Astrocyte (in vitro differentiated cells and primary cell): ENCODE results near the gene ALPP. TPM values are rescaled to one million over a fixed set of nuclear protein-coding genes. Genes with fewer than 3 reads are reported as not detected.
A peak's percentile ranks its signal among the peaks of the same experiment; 100 is the strongest.
"Not testable (repeated sequence)": the region's sequence is repeated elsewhere in the genome, so short reads cannot be mapped to it uniquely, and the experiment has no call there.

Experiments used
- DNase-seq: peaks from one replicate; pipeline ENCODE4 v3.0.0-alpha.2; 2010; ENCODE audit warnings: low read depth
- FAIRE-seq: peaks from 2 replicates; lab custom pipeline; 2011; peaks lifted over from hg19 to GRCh38; lab: Jason Lieb, UNC
- H2AFZ ChIP-seq: 2 replicates; pipeline ENCODE4 v1.6.0; 2012; ENCODE audit warnings: low read depth, low read length, inconsistent platforms
- H3K27ac ChIP-seq: 2 replicates; pipeline ENCODE4 v1.5.1; 2011; ENCODE audit warnings: low read depth, low read length, inconsistent platforms
- H3K27me3 ChIP-seq: 2 replicates; pipeline ENCODE4 v1.6.0; 2011; ENCODE audit warnings: low read length, inconsistent platforms; ENCODE audit not compliant: insufficient read depth
- H3K36me3 ChIP-seq: 2 replicates; pipeline ENCODE4 v1.5.1; 2011; ENCODE audit warnings: low read length, inconsistent platforms; ENCODE audit not compliant: insufficient read depth
- H3K4me1 ChIP-seq: 2 replicates; pipeline ENCODE4 v1.5.1; 2011; ENCODE audit warnings: low read length, inconsistent platforms; ENCODE audit not compliant: insufficient read depth
- H3K4me2 ChIP-seq: 2 replicates; pipeline ENCODE4 v1.6.0; 2012; ENCODE audit warnings: low read length, inconsistent platforms
- H3K4me3 ChIP-seq: 2 replicates; pipeline ENCODE4 v1.5.1; 2011; ENCODE audit warnings: low read depth, mild to moderate bottlenecking, low read length, inconsistent platforms; ENCODE audit not compliant: insufficient read depth
- H3K79me2 ChIP-seq: 2 replicates; pipeline ENCODE4 v1.6.0; 2012; ENCODE audit warnings: mild to moderate bottlenecking, low read length, inconsistent platforms; ENCODE audit not compliant: insufficient read depth
- H3K9ac ChIP-seq: 2 replicates; pipeline ENCODE4 v1.6.0; 2012; ENCODE audit warnings: mild to moderate bottlenecking, low read length, inconsistent platforms
- H3K9me3 ChIP-seq: 2 replicates; pipeline ENCODE4 v1.5.1; 2012; ENCODE audit warnings: low read depth, mild to moderate bottlenecking, low read length, inconsistent platforms; ENCODE audit not compliant: insufficient read depth
- H4K20me1 ChIP-seq: 2 replicates; pipeline ENCODE4 v1.6.0; 2012; ENCODE audit warnings: low read length, inconsistent platforms; ENCODE audit not compliant: insufficient read depth
- H3K27ac Mint-ChIP-seq: one replicate; pipeline ENCODE4 v1.8.0; 2021; ENCODE audit warnings: mild to moderate bottlenecking, mixed read lengths; ENCODE audit not compliant: unreplicated experiment
- H3K27me3 Mint-ChIP-seq: one replicate; pipeline ENCODE4 v1.8.0; 2021; ENCODE audit warnings: low read depth, mixed read lengths; ENCODE audit not compliant: unreplicated experiment
- H3K36me3 Mint-ChIP-seq: one replicate; pipeline ENCODE4 v1.8.0; 2021; ENCODE audit warnings: low read depth, mixed read lengths; ENCODE audit not compliant: unreplicated experiment
- H3K4me1 Mint-ChIP-seq: one replicate; pipeline ENCODE4 v1.8.0; 2021; ENCODE audit warnings: low read depth, mixed read lengths; ENCODE audit not compliant: unreplicated experiment
- H3K4me3 Mint-ChIP-seq: one replicate; pipeline ENCODE4 v1.8.0; 2021; ENCODE audit warnings: mild to moderate bottlenecking, moderate library complexity, mixed read lengths; ENCODE audit not compliant: unreplicated experiment
- H3K9me3 Mint-ChIP-seq: one replicate; pipeline ENCODE4 v1.8.0; 2021; ENCODE audit warnings: mild to moderate bottlenecking, mixed read lengths; ENCODE audit not compliant: unreplicated experiment
- CTCF ChIP-seq: IDR thresholded peaks from 2 replicates; pipeline ENCODE4 v1.5.1; 2011; ENCODE audit warnings: low read depth, mild to moderate bottlenecking, inconsistent platforms, low read length, moderate library complexity; ENCODE audit not compliant: insufficient read depth
- EZH2 ChIP-seq: IDR thresholded peaks from 2 replicates; pipeline ENCODE4 v1.6.1; 2012; ENCODE audit warnings: mild to moderate bottlenecking, low read length, inconsistent platforms; ENCODE audit not compliant: insufficient read depth
- total RNA-seq: library from RNA; stranded (reverse); gene quantifications from 2 replicates; pipeline ENCODE4 v1.2.1, GENCODE V29; 2021

ALPP gene
- total RNA-seq, 1 donor from 2014 or later: 0.32 TPM

GRCh38 chr2:232335206-232335858, 43.2 kb upstream of the ALPP start:
- H3K27me3 Mint-ChIP-seq, DNase-seq, H3K4me2 ChIP-seq, H3K9ac ChIP-seq, H3K79me2 ChIP-seq, FAIRE-seq, H3K36me3 ChIP-seq, H3K4me3 ChIP-seq, H3K4me1 Mint-ChIP-seq, H2AFZ ChIP-seq, H3K4me1 ChIP-seq, H3K4me3 Mint-ChIP-seq, H3K27me3 ChIP-seq, H3K36me3 Mint-ChIP-seq, H4K20me1 ChIP-seq, H3K9me3 ChIP-seq, H3K27ac Mint-ChIP-seq, H3K27ac ChIP-seq, H3K9me3 Mint-ChIP-seq: not testable (repeated sequence)
- TF ChIP-seq CTCF: peak; percentile 27

- Histone ChIP-seq H4K20me1 (no peaks in the 10 kb centered on the region), H3K4me1 (no peaks in the 10 kb centered on the region), H3K27me3 (no peaks in the 10 kb centered on the region), H3K36me3 (no peaks in the 10 kb centered on the region), H3K9ac (no peak overlapping the region), H3K4me3 (no peak overlapping the region), H3K79me2 (no peaks in the 10 kb centered on the region), H3K27ac (no peak overlapping the region), H2AFZ (no peak overlapping the region), H3K4me2 (no peak overlapping the region), H3K9me3 (no peaks in the 10 kb centered on the region)
- no peaks in the 10 kb centered on the region for H3K4me1 Mint-ChIP-seq
- TF ChIP-seq CTCF (no peak), EZH2 (no peak)
- no peak overlapping the region for H3K27ac Mint-ChIP-seq
- H3K4me3 Mint-ChIP-seq: no peak overlapping the region
- FAIRE-seq (no peak), DNase-seq (no peak)
- peaks cover 5% of the 10 kb centered on the region for H3K27me3 Mint-ChIP-seq
- H3K36me3 Mint-ChIP-seq: peaks cover 6% of the 10 kb centered on the region
- H3K9me3 Mint-ChIP-seq: peaks cover 2% of the 10 kb centered on the region
Observed at GRCh38 chr2:232335859-232336215, 42.7 kb upstream of the ALPP start.

GRCh38 chr2:232336241-232336736, 42.3 kb upstream of the ALPP start:
- FAIRE-seq: no peak
- Mint-ChIP-seq H3K4me1 (no peaks in the 10 kb centered on the region), H3K36me3 (peaks cover 8% of the 10 kb centered on the region), H3K9me3 (peaks cover 2% of the 10 kb centered on the region), H3K4me3 (no peak overlapping the region), H3K27me3 (peaks cover 5% of the 10 kb centered on the region), H3K27ac (no peak overlapping the region)
- no peak overlapping the region for H2AFZ ChIP-seq
- TF ChIP-seq EZH2 (no peak), CTCF (no peak)
- no peak overlapping the region for H3K4me3 ChIP-seq
- no peaks in the 10 kb centered on the region for H3K4me1 ChIP-seq
- no peaks in the 10 kb centered on the region for H3K9me3 ChIP-seq
- H3K4me2 ChIP-seq: no peak overlapping the region
- H3K27me3 ChIP-seq: no peaks in the 10 kb centered on the region
- no peak for DNase-seq
- H4K20me1 ChIP-seq: no peaks in the 10 kb centered on the region
- no peaks in the 10 kb centered on the region for H3K36me3 ChIP-seq
- no peaks in the 10 kb centered on the region for H3K79me2 ChIP-seq
- H3K27ac ChIP-seq: no peak overlapping the region
- H3K9ac ChIP-seq: no peak overlapping the region
